GM12878 (cell line): ENCODE results near the gene TEX264. TPM values are rescaled to one million over a fixed set of nuclear protein-coding genes. Genes with fewer than 3 reads are reported as not detected.

Source experiments
- ATAC-seq: fragments of 200-7000 bp; cut with Tn5 transposase; 3 replicates; pipeline ENCODE4 v1.9.1; 2020; ENCODE audit warnings: mild to moderate bottlenecking, moderate library complexity
- BruUV-seq: library from RNA; stranded (reverse); fragments of 400-500 nt; replicated peaks from 2 replicates; lab custom pipeline; 2021; lab: Mats Ljungman, UMichigan
- CTCF ChIA-PET: fragments of 300-600 bp; sonication (Branson Sonifier 250); formaldehyde crosslinking; extraction: SDS; loops from one replicate; lab custom pipeline; 2021; ENCODE audit warnings: inconsistent platforms; lab: Yijun Ruan, JAX
- POLR2A ChIA-PET: fragments of 350-600 bp; formaldehyde crosslinking; extraction: SDS; loops from one replicate; lab custom pipeline; 2021; ENCODE audit warnings: inconsistent platforms; lab: Charles Lee
- RAD21 ChIA-PET: fragments of 300-600 bp; sonication (Branson Sonifier 250); formaldehyde crosslinking; loops from one replicate; lab custom pipeline; 2023; ENCODE audit warnings: antibody characterized with exemption; ENCODE audit not compliant: unreplicated experiment; lab: Charles Lee
- SMC1A ChIA-PET: fragments of 300-600 bp; sonication (Branson Sonifier 250); formaldehyde crosslinking; loops from one replicate; lab custom pipeline; 2023; ENCODE audit not compliant: unreplicated experiment, uncharacterized antibody; lab: Charles Lee
- DNase-seq: peaks from one replicate; pipeline ENCODE4 v3.0.0-alpha.2; 2011; ENCODE audit warnings: low read depth, low spot score
- FAIRE-seq: peaks from 3 replicates; lab custom pipeline; 2011; peaks lifted over from hg19 to GRCh38; lab: Jason Lieb, UNC
- H2AFZ ChIP-seq: 2 replicates; pipeline ENCODE4 v1.6.0; 2011; ENCODE audit warnings: low read depth, low read length, control low read depth; ENCODE audit not compliant: control insufficient read depth
- H3K27ac ChIP-seq: 2 replicates; pipeline ENCODE4 v1.5.1; 2011; ENCODE audit warnings: control low read depth; ENCODE audit not compliant: control insufficient read depth, insufficient read depth
- H3K27me3 ChIP-seq, 2 experiments: replicated peaks in 1 of 2; 2 replicates each; pipeline versions ENCODE4 v1.6.0 to v1.6.1; 2011; ENCODE audit warnings: low read length in 1 of 2; ENCODE audit not compliant: control insufficient read depth in 2 of 2, insufficient read depth in 2 of 2
- H3K36me3 ChIP-seq, 2 experiments: 2 replicates each; pipeline ENCODE4 v1.5.1; 2011; ENCODE audit warnings: low read length in 1 of 2; ENCODE audit not compliant: control insufficient read depth in 2 of 2, insufficient read depth in 2 of 2
- H3K4me1 ChIP-seq: 2 replicates; pipeline ENCODE4 v1.6.1; 2011; ENCODE audit warnings: mild to moderate bottlenecking, low read length, moderate library complexity, mixed read lengths; ENCODE audit not compliant: control insufficient read depth, insufficient read depth
- H3K4me2 ChIP-seq: 2 replicates; pipeline ENCODE4 v1.6.0; 2011; ENCODE audit warnings: control low read depth; ENCODE audit not compliant: control insufficient read depth, insufficient read depth
- H3K4me3 ChIP-seq: fragments of 200-600 bp; sonication (generic); 2 replicates; pipeline ENCODE4 v1.5.1; 2016
- H3K79me2 ChIP-seq: 2 replicates; pipeline ENCODE4 v1.6.0; 2011; ENCODE audit warnings: low read length; ENCODE audit not compliant: control insufficient read depth, insufficient read depth
- H3K9ac ChIP-seq: 2 replicates; pipeline ENCODE4 v1.8.0; 2011; ENCODE audit warnings: low read length, control low read depth, mixed read lengths; ENCODE audit not compliant: control insufficient read depth, insufficient read depth
- H3K9me3 ChIP-seq: replicated peaks from 3 replicates; pipeline ENCODE4 v1.5.1; 2011; ENCODE audit warnings: mild to moderate bottlenecking, low read length; ENCODE audit not compliant: control insufficient read depth, insufficient read depth
- H4K20me1 ChIP-seq: 2 replicates; pipeline ENCODE4 v1.6.0; 2011; ENCODE audit not compliant: control insufficient read depth, insufficient read depth
- HDAC6 ChIP-seq: fragments of 200-600 bp; sonication (generic); IDR thresholded peaks from one replicate; pipeline ENCODE4 v1.8.0; 2017; ENCODE audit warnings: antibody characterized with exemption; ENCODE audit not compliant: unreplicated experiment
- JUND ChIP-seq: IDR thresholded peaks from 2 replicates; pipeline ENCODE4 v1.6.1; 2012; ENCODE audit warnings: low read depth, mild to moderate bottlenecking, low read length, improper control_type of control experiment, moderate library complexity
- POLR2AphosphoS2 ChIP-seq: IDR thresholded peaks from 2 replicates; pipeline ENCODE4 v1.6.1; 2011; ENCODE audit warnings: low read depth, mild to moderate bottlenecking, low read length, improper control_type of control experiment, moderate library complexity
- SIN3A ChIP-seq: IDR thresholded peaks from 2 replicates; pipeline ENCODE4 v1.6.1; 2012; ENCODE audit warnings: low read depth, low read length, improper control_type of control experiment
- SREBF2 ChIP-seq: IDR thresholded peaks from 2 replicates; pipeline ENCODE4 v1.6.1; 2012; ENCODE audit warnings: mild to moderate bottlenecking, low read length
- ZNF24 ChIP-seq: fragments of 450-650 bp; IDR thresholded peaks from 2 replicates; pipeline ENCODE4 v1.6.1; 2017; ENCODE audit warnings: antibody characterized with exemption, mild to moderate bottlenecking
- WGBS: methylation state at CpG from one replicate; pipeline ENCODE4 v1.1.6; 2016; ENCODE audit warnings: low lambda C conversion rate; ENCODE audit not compliant: insufficient replicate concordance, insufficient coverage; ENCODE audit errors: missing lambda C conversion rate; 5-methylcytosine and 5-hydroxymethylcytosine counted together
- in situ Hi-C: fragments of 300-500 bp; cut with MboI; formaldehyde crosslinking; loops from 9 replicates; pipeline ENCODE4 v1.14.3; 2018; ENCODE audit warnings: mixed read lengths
- intact Hi-C: fragments of 100-400 bp; cut with micrococcal nuclease; formaldehyde crosslinking; loops from one replicate; pipeline ENCODE4 v1.14.2; 2022; ENCODE audit not compliant: unreplicated experiment
- polyA plus RNA-seq, 11 experiments: library from polyadenylated mRNA; depleted of rRNA in 4 of 11; unstranded in 6 of 11; stranded (reverse) in 5 of 11; fragments of >200 nt; fragmentation: Nextera tagmentation in 4 of 11; fragmentation: Illumina TruSeq in 1 of 11; extraction: Ambion mirVana in 4 of 11; extraction: Trizol in 1 of 11; gene quantifications; 1 replicate in 1 of 11; 2 replicates in 10 of 11; pipeline versions ENCODE4 v1.2.1 to v1.2.3, GENCODE V29; 2011 to 2016; ENCODE audit warnings: inconsistent platforms in 2 of 11, missing spikeins in 2 of 11, low read depth in 1 of 11
- total RNA-seq, 4 experiments: library from RNA; depleted of rRNA in 3 of 4; stranded (reverse); fragments of >200 nt in 3 of 4; fragmentation: Illumina TruSeq in 1 of 4; extraction: Trizol in 1 of 4; gene quantifications; 2 replicates each; pipeline versions ENCODE4 v1.2.1 to v1.2.3, GENCODE V29; 2013 to 2021
- TF ChIP-seq, protein P1 (sequence below): fragments of 450-650 bp; conservative IDR thresholded peaks from 2 replicates; pipeline ENCODE4 v1.6.1; 2017; ENCODE audit warnings: mild to moderate bottlenecking, moderate library complexity

The TEX264 gene
- total and polyA plus RNA-seq, 10 of the 15 experiments (the other 5 are each of a cell fraction or from before 2014, with no cell fraction given), result 3.6 to 63.0 (median 52.4) TPM

GRCh38 chr3:51673802-51674654 lies 3.0 kb downstream of the TEX264 start:
- RAD21 ChIA-PET, result interaction anchor here (1.0 to 9.9 kb wide), 4 partner anchors 8 to 290 kb away, joined by 3 to 189 read pairs (median 40); partner anchors contain the start of gene DCAF1
- intact Hi-C loops, result loop anchor here (5.0 kb wide), 1 partner anchor 287 kb away; the partner anchor contains the start of gene MANF
- Histone ChIP-seq H3K4me2 (no peak overlapping the region; the same call in 1 of the 2 replicates), H4K20me1 (peaks cover 3% of the 10 kb centered on the region; the same call in 1 of the 2 replicates), H3K27ac (no peak overlapping the region), H3K9me3 (no peaks in the 10 kb centered on the region), H3K9ac (no peak overlapping the region), H3K36me3 (no peaks in the 10 kb centered on the region; a peak in 3 of 4 replicates), H3K4me1 (peaks cover 22% of the 10 kb centered on the region), H3K27me3 (no peaks in the 10 kb centered on the region), H2AFZ (no peak overlapping the region), H3K79me2 (peaks cover 19% of the 10 kb centered on the region), H3K4me3 (no peak overlapping the region)
- no peak for TF ChIP-seq SREBF2
- no peak for TF ChIP-seq ZNF24
- TF ChIP-seq SIN3A, result no peak
- TF ChIP-seq JUND, result no peak
- TF ChIP-seq POLR2AphosphoS2, result no peak
- TF ChIP-seq HDAC6, result no peak
- TF ChIP-seq, protein P1, sequence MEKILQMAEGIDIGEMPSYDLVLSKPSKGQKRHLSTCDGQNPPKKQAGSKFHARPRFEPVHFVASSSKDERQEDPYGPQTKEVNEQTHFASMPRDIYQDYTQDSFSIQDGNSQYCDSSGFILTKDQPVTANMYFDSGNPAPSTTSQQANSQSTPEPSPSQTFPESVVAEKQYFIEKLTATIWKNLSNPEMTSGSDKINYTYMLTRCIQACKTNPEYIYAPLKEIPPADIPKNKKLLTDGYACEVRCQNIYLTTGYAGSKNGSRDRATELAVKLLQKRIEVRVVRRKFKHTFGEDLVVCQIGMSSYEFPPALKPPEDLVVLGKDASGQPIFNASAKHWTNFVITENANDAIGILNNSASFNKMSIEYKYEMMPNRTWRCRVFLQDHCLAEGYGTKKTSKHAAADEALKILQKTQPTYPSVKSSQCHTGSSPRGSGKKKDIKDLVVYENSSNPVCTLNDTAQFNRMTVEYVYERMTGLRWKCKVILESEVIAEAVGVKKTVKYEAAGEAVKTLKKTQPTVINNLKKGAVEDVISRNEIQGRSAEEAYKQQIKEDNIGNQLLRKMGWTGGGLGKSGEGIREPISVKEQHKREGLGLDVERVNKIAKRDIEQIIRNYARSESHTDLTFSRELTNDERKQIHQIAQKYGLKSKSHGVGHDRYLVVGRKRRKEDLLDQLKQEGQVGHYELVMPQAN, result no peak
- in situ Hi-C loops, result no loop called here
- SMC1A ChIA-PET, result interaction anchor here (1.5 to 8.7 kb wide), 3 partner anchors 7 to 173 kb away, joined by 4 to 168 read pairs (median 87); partner anchors contain the start of gene DCAF1
- ATAC-seq (no peak), DNase-seq (no peak), FAIRE-seq (no peak)
- no TSS peak for BruUV-seq
- WGBS, result 98% methylated on average over 14 of the region's 14 CpGs
- POLR2A ChIA-PET, result interaction anchor here (1.9 to 7.5 kb wide), 3 partner anchors 8 to 173 kb away, joined by 6 to 105 read pairs (median 36); partner anchors contain the start of gene DCAF1
- CTCF ChIA-PET, result interaction anchor here (1.3 to 14.0 kb wide), 6 partner anchors 9 to 284 kb away, joined by 4 to 331 read pairs (median 20); partner anchors contain the start of genes DCAF1 and RBM15B
